H1 (cell line): Measurements from ENCODE around the gene CDKN1B. TPM values are rescaled to one million over a fixed set of nuclear protein-coding genes. Genes with fewer than 3 reads are reported as not detected.

Experiments used
- CTCF ChIA-PET: fragments of 300-600 bp; sonication (Branson Sonifier 250); formaldehyde crosslinking; loops from one replicate; lab custom pipeline; 2021; ENCODE audit not compliant: partially characterized antibody; lab: Charles Lee
- POLR2A ChIA-PET: fragments of 300-600 bp; sonication (Branson Sonifier 250); formaldehyde crosslinking; loops from one replicate; lab custom pipeline; 2021; ENCODE audit warnings: inconsistent platforms; ENCODE audit not compliant: partially characterized antibody; lab: Charles Lee
- DNase-seq, 2 experiments: peaks; one replicate each; pipeline versions ENCODE4 v3.0.0 to v3.0.0-alpha.2; 2010 to 2022; ENCODE audit warnings: low spot score in 2 of 2, low read depth in 1 of 2, mixed read lengths in 1 of 2
- FAIRE-seq: peaks from 2 replicates; lab custom pipeline; 2011; peaks lifted over from hg19 to GRCh38; lab: Jason Lieb, UNC
- H2AFZ ChIP-seq: 2 replicates; pipeline ENCODE4 v1.8.1; 2012; ENCODE audit warnings: low read length, inconsistent platforms
- H2AK5ac ChIP-seq: 2 replicates; pipeline ENCODE4 v1.6.1; 2013; ENCODE audit warnings: low read depth, low read length
- H2BK120ac ChIP-seq: replicated peaks from 2 replicates; pipeline ENCODE3; 2013; ENCODE audit warnings: low read depth, low read length, inconsistent platforms
- H2BK12ac ChIP-seq: 2 replicates; pipeline ENCODE4 v1.6.1; 2013; ENCODE audit warnings: low read depth, low read length
- H2BK15ac ChIP-seq: 2 replicates; pipeline ENCODE4 v1.6.1; 2013; ENCODE audit warnings: low read length
- H2BK20ac ChIP-seq: 2 replicates; pipeline ENCODE4 v1.6.1; 2013; ENCODE audit warnings: low read length
- H2BK5ac ChIP-seq: 2 replicates; pipeline ENCODE4 v1.6.1; 2013; ENCODE audit warnings: low read depth, low read length
- H3K14ac ChIP-seq: 2 replicates; pipeline ENCODE4 v1.6.1; 2013; ENCODE audit warnings: inconsistent platforms; ENCODE audit not compliant: insufficient read length
- H3K18ac ChIP-seq: 2 replicates; pipeline ENCODE4 v1.6.1; 2013; ENCODE audit warnings: low read length; ENCODE audit errors: extremely low read depth
- H3K23ac ChIP-seq: 2 replicates; pipeline ENCODE4 v1.6.1; 2013; ENCODE audit warnings: inconsistent platforms; ENCODE audit not compliant: insufficient read length
- H3K23me2 ChIP-seq: 2 replicates; pipeline ENCODE4 v1.6.1; 2013; ENCODE audit warnings: low read depth, low read length
- H3K27ac ChIP-seq: 2 replicates; pipeline ENCODE4 v1.6.1; 2011; ENCODE audit warnings: low read depth, low read length, inconsistent platforms
- H3K27me3 ChIP-seq, 4 experiments: replicated peaks in 1 of 4; 1 replicate in 1 of 4; 2 replicates in 3 of 4; pipeline versions ENCODE4 v1.6.1 to v1.8.1; 2011 to 2013; ENCODE audit warnings: low read length in 3 of 4, mild to moderate bottlenecking in 3 of 4, inconsistent platforms in 2 of 4, mixed read lengths in 2 of 4, moderate library complexity in 1 of 4; ENCODE audit not compliant: control insufficient read depth in 3 of 4, insufficient read depth in 3 of 4; ENCODE audit errors: extremely low read depth in 1 of 4
- H3K36me3 ChIP-seq, 4 experiments: 2 replicates each; pipeline versions ENCODE4 v1.6.1 to v1.8.1; 2011 to 2013; ENCODE audit warnings: mild to moderate bottlenecking in 4 of 4, low read length in 3 of 4, moderate library complexity in 2 of 4, control low read depth in 1 of 4, inconsistent platforms in 1 of 4; ENCODE audit not compliant: insufficient read depth in 4 of 4, control insufficient read depth in 2 of 4
- H3K4ac ChIP-seq: replicated peaks from 2 replicates; pipeline ENCODE3; 2013; ENCODE audit warnings: low read length, low read depth, mixed read lengths, inconsistent platforms; ENCODE audit not compliant: insufficient read length
- H3K4me1 ChIP-seq, 4 experiments: replicated peaks in 1 of 4; 1 replicate in 1 of 4; 2 replicates in 3 of 4; pipeline versions ENCODE4 v1.6.1 to v1.8.1; 2011 to 2013; ENCODE audit warnings: low read length in 3 of 4, inconsistent platforms in 2 of 4, mixed read lengths in 1 of 4; ENCODE audit not compliant: insufficient read depth in 4 of 4, control insufficient read depth in 3 of 4
- H3K4me2 ChIP-seq, 2 experiments: 2 replicates each; pipeline versions ENCODE4 v1.6.1 to v1.8.1; 2011 to 2013; ENCODE audit warnings: low read depth in 2 of 2, low read length in 2 of 2, control low read depth in 1 of 2, inconsistent platforms in 1 of 2, mild to moderate bottlenecking in 1 of 2; ENCODE audit not compliant: insufficient read depth in 1 of 2
- H3K4me3 ChIP-seq, 4 experiments: fragments of 200-600, 300-600 bp in 1 of 4; sonication (generic), shearing (Covaris generic), sonication (Bioruptor Twin) in 1 of 4; 2 replicates each; pipeline versions ENCODE4 v1.5.1 to v1.8.1; 2011 to 2016; ENCODE audit warnings: low read length in 4 of 4, low read depth in 3 of 4, control low read depth in 2 of 4, inconsistent platforms in 2 of 4, mild to moderate bottlenecking in 2 of 4, mixed read lengths in 1 of 4, moderate library complexity in 1 of 4; ENCODE audit not compliant: insufficient read depth in 2 of 4; ENCODE audit errors: extremely low read depth in 1 of 4
- H3K56ac ChIP-seq: replicated peaks from 2 replicates; pipeline ENCODE3; 2013; ENCODE audit warnings: low read depth, mild to moderate bottlenecking, mixed read lengths, low read length, inconsistent platforms; ENCODE audit not compliant: insufficient read length
- H3K79me1 ChIP-seq: 2 replicates; pipeline ENCODE4 v1.6.1; 2013; ENCODE audit warnings: low read depth, low read length, control low read depth
- H3K79me2 ChIP-seq, 2 experiments: 2 replicates each; pipeline versions ENCODE4 v1.6.1 to v1.8.1; 2012 to 2013; ENCODE audit warnings: low read length in 2 of 2, mild to moderate bottlenecking in 2 of 2, inconsistent platforms in 1 of 2; ENCODE audit not compliant: insufficient read depth in 2 of 2, control insufficient read depth in 1 of 2
- H3K9ac ChIP-seq, 4 experiments: replicated peaks in 1 of 4; 1 replicate in 1 of 4; 2 replicates in 3 of 4; pipeline versions ENCODE4 v1.6.1 to v1.8.1; 2011 to 2013; ENCODE audit warnings: low read depth in 3 of 4, low read length in 3 of 4, control low read depth in 2 of 4, mild to moderate bottlenecking in 2 of 4, moderate library complexity in 2 of 4, inconsistent platforms in 1 of 4; ENCODE audit errors: extremely low read depth in 1 of 4
- H3K9me3 ChIP-seq, 2 experiments: 2 replicates each; pipeline versions ENCODE4 v1.6.1 to v1.8.1; 2012 to 2013; ENCODE audit warnings: mild to moderate bottlenecking in 2 of 2, moderate library complexity in 2 of 2, control low read depth in 1 of 2, inconsistent platforms in 1 of 2, low read depth in 1 of 2, low read length in 1 of 2, mixed read lengths in 1 of 2; ENCODE audit not compliant: insufficient read depth in 2 of 2
- H4K20me1 ChIP-seq, 2 experiments: replicated peaks in 1 of 2; 2 replicates each; pipeline versions ENCODE3 to v1.8.1; 2011 to 2013; ENCODE audit warnings: inconsistent platforms in 2 of 2, low read length in 2 of 2, mild to moderate bottlenecking in 1 of 2; ENCODE audit not compliant: insufficient read depth in 2 of 2, control insufficient read depth in 1 of 2
- H4K5ac ChIP-seq: 2 replicates; pipeline ENCODE4 v1.6.1; 2013; ENCODE audit warnings: low read length, low read depth, mixed read lengths, inconsistent platforms; ENCODE audit not compliant: insufficient read length
- H4K8ac ChIP-seq: 2 replicates; pipeline ENCODE4 v1.8.0; 2013; ENCODE audit warnings: mild to moderate bottlenecking, moderate library complexity, low read length, inconsistent platforms; ENCODE audit not compliant: insufficient read depth; ENCODE audit errors: extremely low read depth
- H4K91ac ChIP-seq: replicated peaks from 2 replicates; pipeline ENCODE3; 2013; ENCODE audit warnings: low read length, mixed read lengths, inconsistent platforms; ENCODE audit not compliant: insufficient read length
- CHD1 ChIP-seq: IDR thresholded peaks from 2 replicates; pipeline ENCODE4 v1.6.1; 2012; ENCODE audit warnings: low read depth, low read length, improper control_type of control experiment
- JUN ChIP-seq: IDR thresholded peaks from 2 replicates; pipeline ENCODE4 v1.6.1; 2011; ENCODE audit warnings: low read depth, mild to moderate bottlenecking, improper control_type of control experiment, low read length
- SIN3A ChIP-seq, 2 experiments: IDR thresholded peaks in 1 of 2; conservative IDR thresholded peaks in 1 of 2; 2 replicates each; pipeline ENCODE4 v1.6.1; 2011 to 2012; ENCODE audit warnings: low read length in 2 of 2, improper control_type of control experiment in 1 of 2, low read depth in 1 of 2, mild to moderate bottlenecking in 1 of 2
- SP2 ChIP-seq: IDR thresholded peaks from 2 replicates; pipeline ENCODE4 v1.6.1; 2012; ENCODE audit warnings: mild to moderate bottlenecking, low read length, inconsistent platforms
- WGBS, 2 experiments: shearing (Covaris generic) in 1 of 2; methylation state at CpG; one replicate each; pipeline versions ENCODE4 v1.1.6 to v1.1.7; 2013 to 2015; ENCODE audit warnings: low lambda C conversion rate in 2 of 2, mixed read lengths in 2 of 2, inconsistent platforms in 1 of 2, low coverage in 1 of 2, missing lambda C conversion rate in 1 of 2; ENCODE audit not compliant: insufficient replicate concordance in 2 of 2, insufficient coverage in 1 of 2, insufficient read length in 1 of 2; ENCODE audit errors: extremely low coverage in 1 of 2, missing lambda C conversion rate in 1 of 2; 5-methylcytosine and 5-hydroxymethylcytosine counted together
- polyA plus RNA-seq, 7 experiments: library from polyadenylated mRNA; depleted of rRNA in 3 of 7; stranded (reverse) in 5 of 7; unstranded in 2 of 7; fragments of >200 nt in 5 of 7; fragments of 200-250 nt in 2 of 7; gene quantifications; 1 replicate in 5 of 7; 2 replicates in 1 of 7; 4 replicates in 1 of 7; pipeline versions ENCODE4 v1.2.1 to v1.2.3, GENCODE V29; 2011 to 2013; ENCODE audit warnings: missing spikeins in 2 of 7, mixed read lengths in 2 of 7
- total RNA-seq: library from RNA; stranded (reverse); fragmentation: NEBNext Ultra II Directional; extraction: Animal tissue kit (Norgen Biotek cat#: 25700); gene quantifications from 2 replicates; pipeline ENCODE4 v1.2.1, GENCODE V29; 2021

The CDKN1B gene
- total and polyA plus RNA-seq, 2 of the 8 experiments (the other 6 are each of a cell fraction or from before 2014, with no cell fraction given) = 6.5 to 27.2 TPM

DNA sequence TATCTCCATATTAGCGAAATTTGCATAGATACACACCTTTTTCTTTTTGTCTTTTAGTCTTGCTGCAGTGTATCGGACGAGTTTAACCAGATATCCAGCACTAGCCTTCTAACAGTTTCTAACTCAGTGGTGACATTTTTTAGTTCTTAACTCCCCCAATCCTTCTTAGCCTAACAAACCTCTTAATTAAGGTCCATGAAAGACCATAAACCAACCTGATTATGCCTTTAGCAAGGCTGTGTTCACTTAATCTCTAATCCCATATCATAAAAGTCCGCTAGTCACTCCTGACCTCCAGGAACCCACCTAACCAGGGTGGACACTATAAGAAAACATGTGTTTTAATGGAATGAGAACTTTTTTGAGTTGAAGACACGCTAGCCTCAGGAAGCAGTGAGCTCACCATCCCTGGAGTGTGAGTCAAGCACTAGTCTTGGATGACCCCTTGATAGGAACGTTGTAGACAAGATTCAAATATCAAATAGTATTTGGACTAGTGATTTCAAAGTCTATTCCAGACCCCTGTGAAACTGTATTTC, 9.5 kb downstream of the CDKN1B start:
- Histone ChIP-seq H4K8ac (no peak overlapping the region), H4K91ac (no peak overlapping the region), H2BK5ac (no peak overlapping the region), H3K4me1 (peaks cover 0 to 8% (median 0%) of the 10 kb centered on the region in 4 experiments; a peak in 4 of 7 replicates), H3K27me3 (peaks cover 0 to 2% (median 0%) of the 10 kb centered on the region in 4 experiments; a peak in 1 of 7 replicates), H2BK12ac (no peak overlapping the region), H3K23ac (no peak overlapping the region), H3K56ac (no peak overlapping the region), H3K18ac (no peak overlapping the region), H2AK5ac (no peak overlapping the region), H4K20me1 (no peaks in the 10 kb centered on the region), H2BK120ac (no peak overlapping the region), H3K9me3 (no peaks in the 10 kb centered on the region), H3K79me1 (no peaks in the 10 kb centered on the region), H2BK20ac (no peak overlapping the region), H4K5ac (no peak overlapping the region), H3K23me2 (peaks cover 13% of the 10 kb centered on the region; the same call in 1 of the 2 replicates), H3K36me3 (peaks cover 0 to 11% (median 0%) of the 10 kb centered on the region in 4 experiments; a peak in 1 of 8 replicates), H3K14ac (no peak overlapping the region), H2AFZ (no peak overlapping the region), H3K9ac (peak overlapping the region in 1 of 4 experiments; percentile 30; a peak in 1 of 7 replicates), H3K27ac (no peak overlapping the region), H3K4ac (no peak overlapping the region), H3K4me3 (peak overlapping the region; percentile 74 to 98 (median 88)), H2BK15ac (no peak overlapping the region), H3K4me2 (peak overlapping the region; percentile 67 to 95), H3K79me2 (peaks cover 0 to 4% of the 10 kb centered on the region in 2 experiments; a peak in 1 of 4 replicates)
- FAIRE-seq (no peak), DNase-seq (no peak)
- POLR2A ChIA-PET = interaction anchor here (1.0 to 1.2 kb wide), 2 partner anchors 9 to 10 kb away, joined by 3 to 5 read pairs; no protein-coding TSS in a partner anchor
- whole genome bisulfite sequencing, 2 experiments = 54% methylated on average over 6 of the region's 6 CpGs; no CpG with 5 or more reads in 1 of the 2 experiments
- CTCF ChIA-PET = interaction anchor here (1.0 to 3.8 kb wide), 3 partner anchors 10 to 12 kb away, joined by 3 to 23 read pairs (median 4); no protein-coding TSS in a partner anchor
- no peak for TF ChIP-seq SP2
- no peak for TF ChIP-seq CHD1
- no peak for TF ChIP-seq SIN3A (conservative IDR thresholded peaks at IDR 0.05 in 1 of 2, IDR thresholded peaks at IDR 0.05 in 1 of 2; ENCODE audit: low read depth in 1 of 2, low read length in 2 of 2)
- TF ChIP-seq JUN = no peak
